ENCODE measurements around the gene OR10G7.
"Not testable (repeated sequence)": the region's sequence is repeated elsewhere in the genome, so short reads cannot be mapped to it uniquely, and the experiment has no call there.

The OR10G7 gene

DNA sequence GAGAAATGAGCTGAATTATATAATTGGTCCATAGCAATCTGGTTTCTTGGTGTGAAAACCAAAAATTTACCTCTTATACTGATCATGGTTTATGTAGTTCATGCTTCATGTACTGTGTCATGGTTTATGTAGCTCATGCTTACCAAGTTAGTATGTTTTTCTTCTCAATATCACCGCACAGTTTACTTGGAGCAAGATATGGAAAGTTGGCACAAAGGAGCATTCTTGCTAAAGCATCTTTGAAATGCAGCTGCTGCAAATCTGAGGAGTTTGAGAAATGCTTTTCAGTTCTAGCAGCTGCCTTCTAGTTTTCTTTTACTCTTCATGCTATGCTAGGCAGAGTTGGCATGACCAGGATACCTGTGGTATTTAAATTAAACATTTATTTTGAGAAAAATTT is 4.5 kb downstream of the OR10G7 start:
- DNase-seq, result no peak

DNA sequence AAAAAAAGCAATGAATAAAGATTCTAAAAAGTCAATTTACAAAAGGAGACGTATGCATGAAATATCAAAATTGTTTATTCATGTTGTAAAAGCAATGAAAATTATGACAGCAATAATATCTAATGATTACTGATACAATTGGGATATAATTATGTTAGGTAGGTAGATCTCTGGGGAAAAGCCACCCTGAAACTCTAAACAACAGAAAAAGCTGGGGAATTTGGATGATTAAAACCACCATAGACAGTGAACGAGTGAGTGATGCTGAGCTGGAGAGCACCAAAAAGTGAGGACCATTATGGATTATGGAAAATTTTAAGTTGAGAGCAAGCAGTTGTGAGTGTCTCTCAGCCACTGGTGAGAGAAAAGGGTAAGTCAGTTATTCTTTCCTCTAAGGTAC is 14.6 kb downstream of the OR10G7 start, which contains the start of gene OR10G8:
Gene OR10G8, plus strand, starts transcription at position 301 of the 400 bp plus-strand sequence. CDS start 2,825 bp downstream, outside the sequence.
- no peak for DNase-seq

DNA sequence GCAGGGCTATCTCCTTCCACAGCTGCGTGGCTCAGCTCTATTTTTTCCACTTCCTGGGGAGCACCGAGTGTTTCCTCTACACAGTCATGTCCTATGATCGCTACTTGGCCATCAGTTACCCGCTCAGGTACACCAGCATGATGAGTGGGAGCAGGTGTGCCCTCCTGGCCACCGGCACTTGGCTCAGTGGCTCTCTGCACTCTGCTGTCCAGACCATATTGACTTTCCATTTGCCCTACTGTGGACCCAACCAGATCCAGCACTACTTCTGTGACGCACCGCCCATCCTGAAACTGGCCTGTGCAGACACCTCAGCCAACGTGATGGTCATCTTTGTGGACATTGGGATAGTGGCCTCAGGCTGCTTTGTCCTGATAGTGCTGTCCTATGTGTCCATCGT is 25.3 kb downstream of the OR10G7 start:
- DNase-seq, result not testable (repeated sequence)

DNA sequence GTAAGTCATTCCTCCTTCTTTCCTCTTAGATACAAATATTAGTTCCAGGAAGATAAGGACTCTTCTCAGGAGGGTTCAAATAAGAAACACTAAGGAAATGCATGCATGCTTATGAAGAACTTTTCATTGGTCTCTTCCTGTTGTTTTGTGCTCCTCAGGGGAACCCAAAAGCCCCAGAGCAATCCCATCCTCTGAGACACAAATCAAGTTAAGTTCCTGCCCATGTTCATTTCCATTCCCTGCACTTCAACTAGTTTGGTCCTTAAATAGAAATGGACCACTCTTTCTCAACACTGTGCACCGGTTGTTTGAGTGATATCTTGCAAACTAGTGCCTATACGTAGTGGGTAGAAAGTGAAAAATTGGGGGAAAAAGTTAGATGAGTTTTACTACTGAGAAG is 28.4 kb downstream of the OR10G7 start, which contains the start of gene OR10G4:
Gene OR10G4, plus strand, starts transcription at position 301 of the 400 bp plus-strand sequence. CDS start 2,578 bp downstream, outside the sequence.
- no peak for DNase-seq

DNA sequence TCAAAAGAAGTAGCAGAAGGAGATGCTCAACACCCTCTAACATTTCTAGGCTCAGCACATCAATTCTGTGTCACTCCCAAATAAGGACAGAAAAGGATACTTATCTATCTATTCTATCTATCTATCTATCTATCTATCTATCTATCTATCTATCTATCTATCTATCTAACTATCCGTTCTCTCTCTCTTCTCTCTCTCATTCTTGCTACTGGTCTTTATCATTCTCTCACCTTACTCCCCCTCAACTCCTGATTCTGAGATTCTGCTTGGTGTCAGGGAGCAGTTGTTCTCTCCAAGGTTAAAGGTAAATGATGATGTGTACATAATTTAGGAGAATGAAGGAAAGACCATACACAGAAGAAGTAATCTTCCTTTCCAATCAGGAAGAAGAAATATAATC is 46.0 kb downstream of the OR10G7 start, which contains the start of gene OR10G6:
Gene OR10G6, minus strand, starts transcription at position 43 of the 400 bp plus-strand sequence. Its CDS starts 0 bp downstream, at position 43.
- DNase-seq, result no peak
